T1000 (cell line): ENCODE results near the gene CCDC178.
A peak's percentile ranks its signal among the peaks of the same experiment; 100 is the strongest.
"Not testable (repeated sequence)": the region's sequence is repeated elsewhere in the genome, so short reads cannot be mapped to it uniquely, and the experiment has no call there.

Source experiments
- DNase-seq: peaks from one replicate; lab custom pipeline; 2025; ENCODE audit warnings: mixed read lengths; lab: John Stamatoyannopoulos, UW

CCDC178 gene

GRCh38 chr18:32983721-32984120 lies 456.8 kb downstream of the CCDC178 start:
- no peak for DNase-seq

GRCh38 chr18:32980896-32981295 lies 459.6 kb downstream of the CCDC178 start:
- DNase-seq, result no peak

GRCh38 chr18:32975501-32975900 lies 465.0 kb downstream of the CCDC178 start:
- DNase-seq, result no peak

GRCh38 chr18:32975163-32975436 lies 465.4 kb downstream of the CCDC178 start:
- no peak for DNase-seq

DNA sequence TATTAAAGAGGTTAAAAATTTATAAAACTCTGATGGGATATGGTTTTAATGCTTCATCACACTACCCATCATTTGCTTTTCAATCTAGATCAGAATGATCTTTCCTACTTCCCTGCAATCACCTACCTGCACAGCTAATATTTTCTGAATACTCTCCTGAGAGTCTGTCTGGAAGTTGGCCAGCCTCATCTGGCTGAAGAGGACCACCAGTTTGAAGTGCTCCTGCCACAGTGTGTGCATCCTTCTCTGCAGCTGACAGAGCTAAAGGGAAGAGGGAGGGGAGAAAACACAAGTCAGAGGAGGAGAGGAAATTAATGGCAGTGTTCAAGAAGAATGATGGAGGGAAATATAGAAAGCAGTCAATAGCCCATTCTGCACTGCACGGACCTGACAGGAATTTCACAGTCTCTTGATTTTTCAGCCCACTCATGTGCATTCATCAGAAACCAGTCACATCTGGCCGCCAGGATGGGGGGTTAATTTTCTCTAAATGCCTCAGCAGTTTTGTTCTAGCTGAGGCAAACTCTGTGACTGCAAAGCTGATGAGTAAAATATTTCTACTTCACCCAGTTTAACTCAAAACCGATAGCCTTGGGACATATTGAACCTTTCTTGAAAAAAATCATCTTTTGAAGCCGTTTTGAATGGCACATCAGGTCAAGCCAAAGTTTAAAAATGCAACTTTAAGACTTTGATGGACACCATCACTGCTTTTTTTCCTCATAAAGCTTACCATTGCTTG lies 465.9 kb downstream of the CCDC178 start:
- no peak for DNase-seq

GRCh38 chr18:32968248-32968647 lies 472.3 kb downstream of the CCDC178 start:
- DNase-seq, result no peak

DNA sequence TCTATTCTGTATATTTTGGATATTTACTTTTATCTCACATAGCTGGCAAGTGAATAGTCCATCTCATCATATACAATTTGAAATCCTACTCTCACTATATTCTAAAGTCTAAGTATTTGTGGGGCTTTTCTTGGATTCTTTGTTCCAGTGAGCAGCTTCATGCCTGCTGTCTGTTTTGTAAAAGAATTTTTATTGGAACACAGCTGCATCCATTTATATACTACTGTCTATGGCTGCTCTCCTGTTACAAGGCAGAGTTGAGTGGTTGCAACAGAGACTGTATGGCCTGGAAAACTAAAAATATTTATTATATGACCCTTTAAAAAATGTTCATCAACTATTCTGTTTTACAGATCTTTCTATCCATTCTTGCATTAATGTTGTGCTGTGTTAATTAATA lies 474.4 kb downstream of the CCDC178 start:
- DNase-seq, result no peak

- no peak for DNase-seq
Observed at GRCh38 chr18:32961538-32961937, 479.0 kb downstream of the CCDC178 start.

DNA sequence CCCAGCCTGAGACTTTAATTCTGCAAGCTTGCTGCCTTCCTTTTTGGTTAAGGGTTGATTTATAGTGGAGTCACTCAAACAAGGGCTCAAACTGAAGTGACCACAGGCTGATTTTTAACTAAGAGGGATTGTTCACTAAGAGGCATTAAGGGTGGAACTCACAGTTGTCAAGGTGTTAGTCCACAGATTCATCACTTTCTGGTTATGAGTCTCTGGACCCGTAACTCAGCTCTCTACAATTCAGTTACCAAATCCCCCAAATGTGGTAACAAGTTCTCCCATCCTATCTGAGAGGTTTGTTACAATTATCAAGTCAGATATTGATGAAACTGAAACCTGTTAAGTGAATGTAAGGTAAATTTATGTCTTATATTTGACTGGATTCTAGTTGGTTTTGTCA lies 481.8 kb downstream of the CCDC178 start:
- no peak for DNase-seq

DNA sequence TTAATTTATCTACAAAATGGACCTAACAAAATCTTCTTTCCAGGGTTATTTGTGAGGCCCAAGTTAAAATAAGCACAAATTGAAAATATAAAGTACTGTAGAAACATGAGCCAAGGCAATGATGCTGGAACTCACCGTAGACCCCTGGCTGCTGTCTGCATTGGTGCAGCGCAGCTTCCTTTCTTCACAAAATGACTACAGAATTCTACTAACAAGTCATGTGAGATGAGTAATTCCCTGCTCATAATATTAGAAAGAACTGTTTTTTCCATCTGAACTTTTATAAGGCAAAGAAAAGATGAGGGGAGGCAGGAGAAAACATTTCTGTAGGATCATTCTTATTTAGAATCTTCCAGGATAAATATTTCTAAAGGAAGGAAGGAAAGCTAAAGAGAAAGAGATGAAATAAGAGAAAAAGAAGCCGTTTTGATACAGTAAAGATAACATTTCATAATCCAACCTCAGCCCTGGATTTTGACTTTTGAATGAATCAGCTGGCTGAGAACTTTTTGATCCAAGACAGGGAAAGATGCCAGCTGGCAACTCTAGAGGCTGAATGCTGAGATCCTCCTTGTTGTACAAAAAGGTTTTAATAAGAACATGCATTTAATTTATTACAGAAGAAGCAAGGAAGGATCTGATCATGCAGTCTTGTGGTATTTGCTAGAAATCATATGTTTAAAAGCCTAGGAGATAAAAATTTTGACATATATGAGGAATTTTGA lies 483.8 kb downstream of the CCDC178 start:
- DNase-seq, result no peak

DNA sequence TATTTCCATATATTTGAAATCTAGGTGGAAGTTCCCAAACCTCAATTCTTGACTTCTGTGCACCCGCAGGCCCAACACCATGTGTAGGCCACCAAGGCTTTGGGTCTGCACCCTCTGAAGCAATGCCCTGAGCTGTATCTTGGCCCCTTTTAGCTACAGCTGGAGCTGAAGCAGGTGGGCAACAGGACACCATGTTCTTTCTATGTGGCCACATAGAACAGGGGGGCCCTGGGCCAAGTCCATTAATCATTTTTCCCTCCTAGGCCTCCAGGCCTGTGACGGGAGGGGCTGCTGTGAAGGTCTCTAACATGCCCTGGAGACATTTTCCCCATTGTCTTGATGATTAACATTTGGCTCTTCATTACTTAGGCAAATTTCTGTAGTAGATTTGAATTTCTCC lies 488.2 kb downstream of the CCDC178 start:
- not testable (repeated sequence) for DNase-seq

GRCh38 chr18:32937597-32937996 lies 502.9 kb downstream of the CCDC178 start:
- no peak for DNase-seq

GRCh38 chr18:32937066-32937465 lies 503.5 kb downstream of the CCDC178 start:
- no peak for DNase-seq

DNA sequence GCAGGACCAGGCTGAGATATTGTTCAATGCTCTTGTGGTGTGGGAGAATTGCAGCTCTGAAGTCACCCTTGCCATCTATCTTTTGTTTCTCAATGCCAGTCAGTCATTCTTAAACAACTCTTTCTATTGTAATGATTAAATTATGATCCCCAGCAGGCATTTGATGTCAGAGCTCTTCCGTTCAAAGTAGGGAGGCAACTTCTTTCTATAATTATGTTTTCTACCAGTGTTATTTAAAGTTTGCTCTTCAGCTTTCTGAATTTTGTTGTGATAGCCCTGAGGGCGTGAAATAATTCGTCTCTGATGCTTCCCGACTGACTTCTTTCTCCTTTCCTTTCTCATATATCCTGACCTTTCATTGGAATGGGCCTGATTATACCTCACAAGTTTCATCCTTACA lies 506.3 kb downstream of the CCDC178 start:
- no peak for DNase-seq

DNA sequence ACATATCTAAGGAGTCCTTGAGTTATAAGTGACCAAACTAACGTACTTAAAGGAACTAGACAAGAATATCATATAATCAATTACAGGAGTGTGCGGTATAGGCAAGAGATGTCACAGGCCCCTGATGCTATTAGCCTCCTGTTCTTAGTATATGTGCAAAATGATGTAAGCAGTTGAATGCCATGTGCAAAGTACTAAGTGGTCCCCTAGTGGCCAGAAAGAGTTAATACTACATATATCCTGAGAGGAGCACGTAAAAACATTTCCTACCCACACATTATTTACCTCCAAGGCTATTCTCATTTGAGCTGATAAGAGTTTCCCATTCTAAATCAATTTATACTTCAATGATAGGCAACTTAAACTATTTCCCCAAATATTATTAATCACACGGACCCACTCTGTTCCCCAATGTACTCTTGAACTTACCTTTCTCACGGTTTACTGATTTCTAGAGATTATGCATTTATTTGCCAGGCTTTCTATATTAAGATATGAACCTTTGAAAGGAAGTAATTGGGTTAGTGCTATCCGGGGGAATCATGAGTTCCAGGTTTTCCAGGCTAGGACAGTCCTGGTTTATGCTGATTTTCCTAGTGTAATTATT lies 509.7 kb downstream of the CCDC178 start:
- DNase-seq, result no peak

DNA sequence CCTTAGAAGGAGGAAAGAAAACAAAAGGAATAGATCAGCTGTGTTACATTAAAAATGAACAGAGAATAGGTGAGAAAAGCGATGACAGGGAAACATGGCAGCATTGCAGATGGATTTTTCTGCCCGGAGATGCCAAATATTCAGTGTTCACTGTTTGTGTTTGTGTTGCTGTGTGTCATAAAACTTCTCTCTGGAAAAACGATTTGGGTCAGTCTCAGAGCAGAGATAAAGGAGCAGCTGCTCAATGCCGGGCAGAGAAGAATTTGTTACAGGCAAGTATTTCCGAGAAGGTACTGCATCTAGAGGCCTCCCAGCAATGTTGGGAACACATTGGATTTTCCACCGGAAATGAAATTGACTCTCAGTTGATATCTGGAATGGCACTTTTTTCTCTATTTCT lies 511.3 kb downstream of the CCDC178 start:
- no peak for DNase-seq

- no peak for DNase-seq
Observed at GRCh38 chr18:32922951-32923430, 517.5 kb downstream of the CCDC178 start.

DNA sequence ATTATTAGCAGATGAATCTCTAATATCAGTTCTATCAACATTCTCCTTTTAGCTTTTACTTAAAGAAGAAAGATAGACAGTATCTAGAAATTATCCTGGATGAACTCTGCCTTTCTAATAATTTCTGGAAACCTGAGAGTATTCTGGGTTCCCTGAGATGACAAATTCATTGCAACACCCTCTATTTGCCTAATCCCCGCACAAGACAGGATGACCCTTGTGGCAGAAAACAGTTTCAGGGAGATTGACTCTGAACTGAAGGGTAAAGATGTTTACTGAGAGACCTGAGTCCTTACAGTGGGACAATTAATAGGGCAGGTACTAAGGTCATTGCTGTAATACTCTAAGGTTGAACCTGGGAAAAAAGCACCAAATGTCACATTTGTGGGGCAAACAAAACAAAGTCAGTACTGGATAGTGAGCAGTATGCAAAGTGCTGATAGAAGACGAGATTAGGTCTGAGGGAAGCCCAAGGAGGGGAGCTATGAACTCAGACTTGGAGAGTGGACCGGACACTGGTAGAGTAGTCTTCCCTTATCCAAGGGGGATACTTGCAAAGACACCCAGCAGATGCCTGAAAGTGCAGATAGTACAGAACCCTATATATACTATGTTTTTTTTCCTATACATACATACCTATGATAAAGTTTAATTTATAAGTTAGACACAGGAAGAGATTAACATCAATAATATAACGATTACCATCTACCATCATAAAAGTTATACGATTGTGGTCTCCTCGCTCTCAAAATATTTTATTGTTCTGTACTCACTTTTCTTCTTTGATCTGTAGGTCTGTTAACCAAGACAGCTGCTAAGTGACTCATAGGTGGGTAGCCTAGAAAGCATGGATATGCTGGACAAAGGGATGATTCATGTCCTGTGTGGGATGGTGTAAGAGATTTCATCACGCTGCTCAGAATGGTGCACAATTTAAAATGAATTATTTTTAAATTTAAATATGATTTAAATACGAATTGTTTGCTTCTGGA lies 519.4 kb downstream of the CCDC178 start:
- DNase-seq, result peak; percentile 30

GRCh38 chr18:32919799-32920198 lies 520.7 kb downstream of the CCDC178 start:
- DNase-seq, result no peak

DNA sequence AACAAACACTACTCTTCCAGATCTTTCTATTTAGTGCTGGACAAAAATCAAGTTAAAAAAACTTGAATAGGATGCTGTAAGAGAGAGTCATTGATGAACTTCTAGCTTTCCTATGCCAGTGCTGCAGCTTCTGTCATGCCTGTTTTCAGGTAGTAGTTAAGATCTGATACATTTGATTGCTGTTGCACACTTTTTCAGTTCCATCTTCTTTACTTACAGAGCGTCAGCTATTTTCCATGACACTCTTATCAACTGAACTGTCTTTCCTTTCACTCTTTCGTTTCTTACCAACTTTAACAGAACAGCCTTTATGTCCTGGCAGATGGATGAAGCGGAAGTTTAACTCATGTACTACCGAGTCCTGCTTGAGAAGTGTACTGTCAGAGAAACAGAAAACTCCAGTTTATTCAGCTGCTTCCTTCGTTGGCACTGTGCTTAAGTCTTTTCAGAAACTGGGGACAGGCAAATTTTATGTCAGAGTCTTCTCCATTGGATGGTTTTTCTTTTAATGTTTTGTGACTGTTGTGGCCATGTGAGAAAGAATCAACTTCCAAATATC lies 521.8 kb downstream of the CCDC178 start:
- DNase-seq, result no peak

- DNase-seq, result no peak
Observed at GRCh38 chr18:32915516-32915915, 525.0 kb downstream of the CCDC178 start.
